Brain pericyte (primary cell): ENCODE measurements around the gene ZSCAN10.
"Not testable (repeated sequence)": the region's sequence is repeated elsewhere in the genome, so short reads cannot be mapped to it uniquely, and the experiment has no call there.

Experiments used
- DNase-seq: peaks from one replicate; pipeline ENCODE4 v3.0.0-alpha.2; 2012; ENCODE audit warnings: low read depth, low spot score

ZSCAN10 gene

GRCh38 chr16:3085868-3086595 is 13.1 kb downstream of the ZSCAN10 start:
- DNase-seq = no peak

GRCh38 chr16:3084969-3085670 is 14.0 kb downstream of the ZSCAN10 start:
- DNase-seq = no peak

- no peak for DNase-seq
Measured at GRCh38 chr16:3084491-3084890, 14.6 kb downstream of the ZSCAN10 start.

GRCh38 chr16:3083408-3083807 is 15.7 kb downstream of the ZSCAN10 start:
- not testable (repeated sequence) for DNase-seq

GRCh38 chr16:3081957-3082356 is 17.1 kb downstream of the ZSCAN10 start:
- not testable (repeated sequence) for DNase-seq

GRCh38 chr16:3080024-3080423 is 19.1 kb downstream of the ZSCAN10 start:
- no peak for DNase-seq

GRCh38 chr16:3076577-3076976 is 22.5 kb downstream of the ZSCAN10 start:
- DNase-seq = no peak

GRCh38 chr16:3075946-3076345 is 23.1 kb downstream of the ZSCAN10 start:
- not testable (repeated sequence) for DNase-seq

- no peak for DNase-seq
Measured at GRCh38 chr16:3075523-3075915, 23.6 kb downstream of the ZSCAN10 start.

- no peak for DNase-seq
Measured at GRCh38 chr16:3074860-3075522, 24.1 kb downstream of the ZSCAN10 start.

- DNase-seq = no peak
Measured at GRCh38 chr16:3073448-3073847, 25.6 kb downstream of the ZSCAN10 start.

- DNase-seq = not testable (repeated sequence)
Measured at GRCh38 chr16:3072576-3073263, 26.4 kb downstream of the ZSCAN10 start.

- not testable (repeated sequence) for DNase-seq
Measured at GRCh38 chr16:3072148-3072547, 26.9 kb downstream of the ZSCAN10 start.

GRCh38 chr16:3071655-3072054 is 27.4 kb downstream of the ZSCAN10 start:
- no peak for DNase-seq

GRCh38 chr16:3070608-3071111 is 28.4 kb downstream of the ZSCAN10 start:
- DNase-seq = no peak

GRCh38 chr16:3069146-3069545 is 29.9 kb downstream of the ZSCAN10 start:
- DNase-seq = not testable (repeated sequence)

GRCh38 chr16:3068487-3068886 is 30.6 kb downstream of the ZSCAN10 start:
- no peak for DNase-seq

- DNase-seq = no peak
Measured at GRCh38 chr16:3066440-3066748, 32.7 kb downstream of the ZSCAN10 start.

- no peak for DNase-seq
Measured at GRCh38 chr16:3065742-3066439, 33.2 kb downstream of the ZSCAN10 start.

GRCh38 chr16:3065069-3065741 is 33.9 kb downstream of the ZSCAN10 start, which contains the start of gene IL32:
IL32 (plus strand) TSS chr16:3065640; CDS start chr16:3065812, 172 bp downstream.
- no peak for DNase-seq
